Neural cell (in vitro differentiated cells): ENCODE data around the gene SULT4A1.

Experiments
- CTCF ChIP-seq: fragments of 450-650 bp; IDR thresholded peaks from 2 replicates; pipeline ENCODE4 v1.5.1; 2014; ENCODE audit warnings: antibody characterized with exemption, mild to moderate bottlenecking, moderate library complexity; ENCODE audit not compliant: poor library complexity, severe bottlenecking
- TAF1 ChIP-seq: IDR thresholded peaks from 2 replicates; pipeline ENCODE4 v1.6.1; 2012; ENCODE audit warnings: low read depth

- TF ChIP-seq CTCF = no peak
- no peak for TF ChIP-seq TAF1
Measured at GRCh38 chr22:43892183-43892894, 30.0 kb upstream of the SULT4A1 start.
